Measurements from ENCODE around the gene PTPA.

PTPA gene

DNA sequence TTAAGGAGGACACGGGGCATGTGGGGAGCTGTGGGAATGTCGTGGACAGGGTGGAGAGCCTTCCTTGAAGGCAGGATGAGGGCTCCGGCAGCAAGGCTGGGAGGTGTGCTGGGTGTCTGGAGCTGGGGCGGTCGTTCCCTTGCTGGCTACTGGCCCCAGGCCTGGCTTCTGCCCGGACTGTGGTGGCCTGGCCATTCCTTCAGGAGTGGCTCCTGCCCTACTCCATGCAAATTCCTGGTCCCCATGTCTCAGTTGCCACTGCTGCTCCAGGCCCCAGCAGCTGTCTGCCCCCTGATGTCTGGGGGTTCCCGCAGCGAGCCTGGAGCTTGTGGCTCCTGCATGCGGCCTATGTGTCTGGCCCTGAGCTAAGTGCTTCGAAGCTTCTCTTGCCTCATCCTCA, 44.9 kb downstream of the PTPA start:
- Histone ChIP-seq H3K36me3 (replicated peaks; ENCODE audit: insufficient read depth, low read length) (no peaks in the 10 kb centered on the region), H3K4me1 (ENCODE audit: low read length) (no peaks in the 10 kb centered on the region), H2AFZ (ENCODE audit: low read length) (no peak overlapping the region), H3K27me3 (replicated peaks; ENCODE audit: insufficient read depth, low read length) (no peaks in the 10 kb centered on the region), H4K20me1 (ENCODE audit: insufficient read depth, low read length) (no peaks in the 10 kb centered on the region), H3K9ac (ENCODE audit: low read length) (no peak overlapping the region), H3K79me2 (ENCODE audit: low read length) (no peaks in the 10 kb centered on the region), H3F3A (ENCODE audit: insufficient read depth, low read length) (no peaks in the 10 kb centered on the region), H3K4me3 (ENCODE audit: low read length) (no peak overlapping the region), H3K27ac (ENCODE audit: low read length) (no peak overlapping the region), H3K4me2 (ENCODE audit: low read depth, low read length) (no peak overlapping the region), H3K9me3 (replicated peaks; ENCODE audit: insufficient read depth, low read length) (no peaks in the 10 kb centered on the region), H3K9me2 (replicated peaks; ENCODE audit: insufficient read depth, low read length) (no peaks in the 10 kb centered on the region)
- TF ChIP-seq, protein P1, sequence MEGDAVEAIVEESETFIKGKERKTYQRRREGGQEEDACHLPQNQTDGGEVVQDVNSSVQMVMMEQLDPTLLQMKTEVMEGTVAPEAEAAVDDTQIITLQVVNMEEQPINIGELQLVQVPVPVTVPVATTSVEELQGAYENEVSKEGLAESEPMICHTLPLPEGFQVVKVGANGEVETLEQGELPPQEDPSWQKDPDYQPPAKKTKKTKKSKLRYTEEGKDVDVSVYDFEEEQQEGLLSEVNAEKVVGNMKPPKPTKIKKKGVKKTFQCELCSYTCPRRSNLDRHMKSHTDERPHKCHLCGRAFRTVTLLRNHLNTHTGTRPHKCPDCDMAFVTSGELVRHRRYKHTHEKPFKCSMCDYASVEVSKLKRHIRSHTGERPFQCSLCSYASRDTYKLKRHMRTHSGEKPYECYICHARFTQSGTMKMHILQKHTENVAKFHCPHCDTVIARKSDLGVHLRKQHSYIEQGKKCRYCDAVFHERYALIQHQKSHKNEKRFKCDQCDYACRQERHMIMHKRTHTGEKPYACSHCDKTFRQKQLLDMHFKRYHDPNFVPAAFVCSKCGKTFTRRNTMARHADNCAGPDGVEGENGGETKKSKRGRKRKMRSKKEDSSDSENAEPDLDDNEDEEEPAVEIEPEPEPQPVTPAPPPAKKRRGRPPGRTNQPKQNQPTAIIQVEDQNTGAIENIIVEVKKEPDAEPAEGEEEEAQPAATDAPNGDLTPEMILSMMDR (IDR thresholded peaks at IDR 0.05; ENCODE audit: low read length), result no peak
- TF ChIP-seq EZH2phosphoT487 (IDR thresholded peaks at IDR 0.05; ENCODE audit: low read length) (no peak), EZH2 (optimal IDR thresholded peaks at IDR 0.05; ENCODE audit: low read depth, low read length) (no peak)
- DNase-seq, result no peak

DNA sequence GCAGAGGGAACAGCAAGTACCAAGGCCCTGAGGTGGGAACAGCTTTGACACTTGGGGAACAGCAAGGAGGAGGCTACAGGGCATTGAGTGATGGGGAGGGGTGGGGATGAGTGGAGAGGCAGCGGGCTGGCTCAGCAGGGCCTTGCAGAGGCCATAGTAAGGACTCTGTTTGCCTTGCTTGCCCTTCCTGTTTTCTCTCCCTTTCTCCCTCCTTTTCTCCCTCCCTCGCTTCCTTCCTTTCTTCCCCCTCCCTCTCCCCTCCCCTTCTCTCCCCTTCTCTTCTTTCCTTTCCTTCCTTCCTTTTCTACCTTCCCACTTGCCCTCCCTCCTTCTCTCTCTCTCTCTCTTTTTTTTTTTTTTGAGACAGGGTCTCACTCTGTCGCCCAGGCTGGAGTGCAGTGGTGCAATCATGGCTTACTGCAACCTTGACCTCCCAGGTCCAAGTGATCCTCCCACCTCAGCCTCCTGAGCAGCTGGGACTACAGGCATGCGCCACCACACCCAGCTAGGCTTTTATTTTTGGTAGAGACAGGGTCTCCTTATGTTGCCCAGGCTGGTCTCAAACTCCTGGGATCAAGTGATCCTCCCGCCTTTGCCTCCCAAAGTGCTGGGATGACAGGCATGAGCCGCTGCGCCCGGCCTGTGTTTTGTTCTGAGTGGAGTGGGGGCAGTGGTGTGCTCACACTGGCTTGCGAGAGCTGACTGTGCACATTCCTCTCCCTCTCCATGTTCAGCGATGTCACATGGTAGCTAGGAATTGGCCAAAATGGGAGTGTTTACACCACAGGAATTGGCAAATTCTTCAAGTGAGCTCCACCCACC, 49.7 kb downstream of the PTPA start:
- no peaks in the 10 kb centered on the region for H3K36me3 ChIP-seq (replicated peaks; ENCODE audit: insufficient read depth, low read length)
- no peak overlapping the region for H3K4me2 ChIP-seq (ENCODE audit: low read depth, low read length)
- H3K4me3 ChIP-seq (ENCODE audit: low read length), result no peak overlapping the region
- H3K9me3 ChIP-seq (replicated peaks; ENCODE audit: insufficient read depth, low read length), result no peaks in the 10 kb centered on the region
- no peak overlapping the region for H3K27ac ChIP-seq (ENCODE audit: low read length)
- H4K20me1 ChIP-seq (ENCODE audit: insufficient read depth, low read length), result no peaks in the 10 kb centered on the region
- no peak overlapping the region for H3K9ac ChIP-seq (ENCODE audit: low read length)
- H3F3A ChIP-seq (ENCODE audit: insufficient read depth, low read length), result no peaks in the 10 kb centered on the region
- no peaks in the 10 kb centered on the region for H3K27me3 ChIP-seq (replicated peaks; ENCODE audit: insufficient read depth, low read length)
- H2AFZ ChIP-seq (ENCODE audit: low read length), result no peak overlapping the region
- TF ChIP-seq, protein P1 (IDR thresholded peaks at IDR 0.05; ENCODE audit: low read length), result no peak
- TF ChIP-seq EZH2phosphoT487 (IDR thresholded peaks at IDR 0.05; ENCODE audit: low read length) (no peak), EZH2 (optimal IDR thresholded peaks at IDR 0.05; ENCODE audit: low read depth, low read length) (no peak)
- no peaks in the 10 kb centered on the region for H3K9me2 ChIP-seq (replicated peaks; ENCODE audit: insufficient read depth, low read length)
- no peak for DNase-seq
- H3K4me1 ChIP-seq (ENCODE audit: low read length), result no peaks in the 10 kb centered on the region
- H3K79me2 ChIP-seq (ENCODE audit: low read length), result no peaks in the 10 kb centered on the region

DNA sequence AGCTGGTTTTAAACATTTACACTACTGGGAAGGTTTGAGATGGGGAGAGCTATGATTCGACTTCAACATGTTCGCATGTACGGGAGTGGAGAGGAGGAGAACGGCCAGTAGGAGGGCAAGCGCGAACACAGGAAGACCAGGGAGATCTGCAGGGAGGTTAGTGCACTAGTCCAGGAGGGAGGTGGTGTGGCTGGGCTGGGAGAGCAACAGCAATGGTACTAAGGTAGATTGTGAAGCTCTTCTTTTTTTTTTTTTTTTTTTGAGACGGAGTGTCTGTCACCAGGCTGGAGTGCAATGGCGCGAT, 50.3 kb downstream of the PTPA start:
- H3K9me2 ChIP-seq (replicated peaks; ENCODE audit: insufficient read depth, low read length), result no peaks in the 10 kb centered on the region
- H4K20me1 ChIP-seq (ENCODE audit: insufficient read depth, low read length), result no peaks in the 10 kb centered on the region
- no peak for TF ChIP-seq EZH2phosphoT487 (IDR thresholded peaks at IDR 0.05; ENCODE audit: low read length)
- TF ChIP-seq, protein P1 (IDR thresholded peaks at IDR 0.05; ENCODE audit: low read length), result no peak
- no peak for TF ChIP-seq EZH2 (optimal IDR thresholded peaks at IDR 0.05; ENCODE audit: low read depth, low read length)
- no peaks in the 10 kb centered on the region for H3K36me3 ChIP-seq (replicated peaks; ENCODE audit: insufficient read depth, low read length)
- H3K9me3 ChIP-seq (replicated peaks; ENCODE audit: insufficient read depth, low read length), result no peaks in the 10 kb centered on the region
- no peak overlapping the region for H3K4me3 ChIP-seq (ENCODE audit: low read length)
- no peaks in the 10 kb centered on the region for H3K27me3 ChIP-seq (replicated peaks; ENCODE audit: insufficient read depth, low read length)
- H2AFZ ChIP-seq (ENCODE audit: low read length), result no peak overlapping the region
- no peak overlapping the region for H3K4me2 ChIP-seq (ENCODE audit: low read depth, low read length)
- H3K79me2 ChIP-seq (ENCODE audit: low read length), result no peaks in the 10 kb centered on the region
- DNase-seq, result no peak
- no peak overlapping the region for H3K27ac ChIP-seq (ENCODE audit: low read length)
- H3F3A ChIP-seq (ENCODE audit: insufficient read depth, low read length), result no peaks in the 10 kb centered on the region
- no peaks in the 10 kb centered on the region for H3K4me1 ChIP-seq (ENCODE audit: low read length)
- H3K9ac ChIP-seq (ENCODE audit: low read length), result no peak overlapping the region
